Neural cell (in vitro differentiated cells): ENCODE results near the gene TRMT13. TPM values are rescaled to one million over a fixed set of nuclear protein-coding genes. Genes with fewer than 3 reads are reported as not detected.

Experiments
- H2AFZ ChIP-seq: fragments of 200-600, 300-800 bp; sonication (generic), shearing (Covaris generic); 2 replicates; pipeline ENCODE4 v1.6.0; 2014; ENCODE audit warnings: low read depth, mild to moderate bottlenecking, antibody characterized with exemption, low read length, moderate library complexity
- H3F3A ChIP-seq: fragments of 200-600 bp; shearing (Covaris generic); 2 replicates; pipeline ENCODE4 v1.6.1; 2016; ENCODE audit warnings: mild to moderate bottlenecking, moderate library complexity, mixed read lengths, antibody characterized with exemption, low read length; ENCODE audit not compliant: insufficient read depth, poor library complexity, severe bottlenecking
- H3K27ac ChIP-seq: fragments of 200-600, 300-800 bp; sonication (generic), shearing (Covaris generic); 2 replicates; pipeline ENCODE4 v1.5.1; 2014; ENCODE audit warnings: mild to moderate bottlenecking, low read length, moderate library complexity
- H3K27me3 ChIP-seq: fragments of 300-800, 200-600 bp; sonication (generic), shearing (Covaris generic); 2 replicates; pipeline ENCODE4 v1.6.0; 2014; ENCODE audit warnings: mild to moderate bottlenecking, low read depth, low read length, moderate library complexity; ENCODE audit not compliant: insufficient read depth
- H3K36me3 ChIP-seq: fragments of 300-800, 200-600 bp; sonication (generic), shearing (Covaris generic); 2 replicates; pipeline ENCODE4 v1.5.1; 2014; ENCODE audit warnings: mild to moderate bottlenecking, antibody characterized with exemption, low read length, moderate library complexity; ENCODE audit not compliant: insufficient read depth
- H3K4me2 ChIP-seq: fragments of 300-800, 200-600 bp; sonication (generic), shearing (Covaris generic); 2 replicates; pipeline ENCODE4 v1.6.0; 2014; ENCODE audit warnings: mild to moderate bottlenecking, low read length
- H3K4me3 ChIP-seq: fragments of 300-800, 200-600 bp; sonication (generic), shearing (Covaris generic); 2 replicates; pipeline ENCODE4 v1.5.1; 2014; ENCODE audit warnings: mild to moderate bottlenecking, low read length, moderate library complexity
- H3K79me2 ChIP-seq: fragments of 200-600 bp; shearing (Covaris generic); replicated peaks from 2 replicates; pipeline ENCODE4 v1.6.0; 2014; ENCODE audit warnings: mild to moderate bottlenecking, low read length, moderate library complexity; ENCODE audit not compliant: insufficient read depth
- H3K9ac ChIP-seq: fragments of 300-800, 200-600 bp; sonication (generic), shearing (Covaris generic); 2 replicates; pipeline ENCODE4 v1.6.1; 2016; ENCODE audit warnings: mild to moderate bottlenecking, low read length, mixed read lengths
- H3K9me2 ChIP-seq: fragments of 200-600 bp; shearing (Covaris generic); 2 replicates; pipeline ENCODE4 v1.6.1; 2016; ENCODE audit warnings: mild to moderate bottlenecking, low read length, mixed read lengths; ENCODE audit not compliant: insufficient read depth
- H3K9me3 ChIP-seq: fragments of 200-600, 300-800 bp; sonication (generic), shearing (Covaris generic); 2 replicates; pipeline ENCODE4 v1.6.1; 2016; ENCODE audit warnings: mild to moderate bottlenecking, mixed run types, low read length, moderate library complexity, mixed read lengths
- H4K20me1 ChIP-seq: fragments of 200-600 bp; shearing (Covaris generic); 2 replicates; pipeline ENCODE4 v1.6.1; 2016; ENCODE audit warnings: mild to moderate bottlenecking, mixed run types; ENCODE audit not compliant: insufficient read depth
- CTCF ChIP-seq: fragments of 450-650 bp; IDR thresholded peaks from 2 replicates; pipeline ENCODE4 v1.5.1; 2014; ENCODE audit warnings: antibody characterized with exemption, mild to moderate bottlenecking, moderate library complexity; ENCODE audit not compliant: poor library complexity, severe bottlenecking
- EP300 ChIP-seq: fragments of 450-650 bp; conservative IDR thresholded peaks from 2 replicates; pipeline ENCODE4 v1.6.1; 2014; ENCODE audit warnings: antibody characterized with exemption, mild to moderate bottlenecking, moderate library complexity; ENCODE audit not compliant: poor library complexity, severe bottlenecking
- EZH2 ChIP-seq: fragments of 200-600, 300-800 bp; shearing (Covaris generic), sonication (generic); IDR thresholded peaks from 2 replicates; pipeline ENCODE4 v1.6.1; 2014; ENCODE audit warnings: antibody characterized with exemption, low read length, borderline replicate concordance, mild to moderate bottlenecking; ENCODE audit not compliant: insufficient read depth, poor library complexity, severe bottlenecking
- MXI1 ChIP-seq: fragments of 450-650 bp; conservative IDR thresholded peaks from 2 replicates; pipeline ENCODE4 v1.6.1; 2014; ENCODE audit warnings: antibody characterized with exemption, mild to moderate bottlenecking; ENCODE audit not compliant: poor library complexity, severe bottlenecking
- POLR2AphosphoS5 ChIP-seq: IDR thresholded peaks from 2 replicates; pipeline ENCODE4 v1.6.1; 2012
- RAD21 ChIP-seq: fragments of 450-650 bp; conservative IDR thresholded peaks from 2 replicates; pipeline ENCODE4 v1.6.1; 2014; ENCODE audit warnings: antibody characterized with exemption, mild to moderate bottlenecking, moderate library complexity
- REST ChIP-seq: IDR thresholded peaks from 2 replicates; pipeline ENCODE4 v1.6.1; 2012; ENCODE audit warnings: borderline replicate concordance
- SMC3 ChIP-seq: fragments of 450-650 bp; conservative IDR thresholded peaks from 2 replicates; pipeline ENCODE4 v1.6.1; 2014; ENCODE audit warnings: antibody characterized with exemption, mild to moderate bottlenecking, moderate library complexity; ENCODE audit not compliant: poor library complexity
- TAF1 ChIP-seq: IDR thresholded peaks from 2 replicates; pipeline ENCODE4 v1.6.1; 2012; ENCODE audit warnings: low read depth
- polyA plus RNA-seq: library from polyadenylated mRNA; depleted of rRNA; stranded (reverse); fragments of >200 nt; gene quantifications from 2 replicates; pipeline ENCODE4 v1.2.3, GENCODE V29; 2014

TRMT13 gene
- polyA plus RNA-seq, 1 donor from 2014 or later: 56.6 TPM

- no peak overlapping the region for H2AFZ ChIP-seq
- H3K27ac ChIP-seq: no peak overlapping the region
- no peaks in the 10 kb centered on the region for H3F3A ChIP-seq
- H3K79me2 ChIP-seq: no peaks in the 10 kb centered on the region
- TF ChIP-seq EP300 (no peak), REST (no peak), EZH2 (no peak), RAD21 (no peak), TAF1 (no peak), POLR2AphosphoS5 (no peak), MXI1 (no peak), CTCF (no peak), SMC3 (no peak)
- H4K20me1 ChIP-seq: no peaks in the 10 kb centered on the region
- H3K9me2 ChIP-seq: no peaks in the 10 kb centered on the region
- H3K27me3 ChIP-seq: no peaks in the 10 kb centered on the region
- no peaks in the 10 kb centered on the region for H3K9me3 ChIP-seq
- H3K9ac ChIP-seq: no peak overlapping the region
- no peaks in the 10 kb centered on the region for H3K36me3 ChIP-seq
- no peak overlapping the region for H3K4me2 ChIP-seq
- H3K4me3 ChIP-seq: no peak overlapping the region
Measured at GRCh38 chr1:100101564-100101963, 31.4 kb upstream of the TRMT13 start.

GRCh38 chr1:100107696-100108095 lies 25.3 kb upstream of the TRMT13 start:
- H3F3A ChIP-seq: no peaks in the 10 kb centered on the region
- H3K36me3 ChIP-seq: no peaks in the 10 kb centered on the region
- H3K9me3 ChIP-seq: no peaks in the 10 kb centered on the region
- H3K4me3 ChIP-seq: no peak overlapping the region
- no peak overlapping the region for H3K27ac ChIP-seq
- H2AFZ ChIP-seq: no peak overlapping the region
- no peaks in the 10 kb centered on the region for H3K79me2 ChIP-seq
- TF ChIP-seq EZH2: no peak
- no peaks in the 10 kb centered on the region for H3K27me3 ChIP-seq
- H4K20me1 ChIP-seq: no peaks in the 10 kb centered on the region
- H3K9ac ChIP-seq: no peak overlapping the region
- H3K9me2 ChIP-seq: no peaks in the 10 kb centered on the region
- H3K4me2 ChIP-seq: no peak overlapping the region

GRCh38 chr1:100109554-100110066 lies 23.4 kb upstream of the TRMT13 start:
- no peaks in the 10 kb centered on the region for H3K79me2 ChIP-seq
- H3K27me3 ChIP-seq: no peaks in the 10 kb centered on the region
- H3K36me3 ChIP-seq: no peaks in the 10 kb centered on the region
- no peaks in the 10 kb centered on the region for H4K20me1 ChIP-seq
- H3K4me2 ChIP-seq: no peak overlapping the region
- no peak overlapping the region for H3K9ac ChIP-seq
- H3K27ac ChIP-seq: no peak overlapping the region
- H3K4me3 ChIP-seq: no peak overlapping the region
- no peaks in the 10 kb centered on the region for H3K9me2 ChIP-seq
- no peak for TF ChIP-seq TAF1
- TF ChIP-seq EP300: no peak
- TF ChIP-seq SMC3: no peak
- TF ChIP-seq RAD21: no peak
- no peak for TF ChIP-seq MXI1
- no peak for TF ChIP-seq EZH2
- no peaks in the 10 kb centered on the region for H3K9me3 ChIP-seq
- H2AFZ ChIP-seq: no peak overlapping the region
- H3F3A ChIP-seq: no peaks in the 10 kb centered on the region
